Measurements from ENCODE around the gene GPR158. TPM values are rescaled to one million over a fixed set of nuclear protein-coding genes. Genes with fewer than 3 reads are reported as not detected.

GPR158 gene
- total RNA-seq, 1 experiment from 2014 or later, result 2.9 TPM

- ChIA-PET CTCF (no interaction called here), POLR2A (no interaction called here), RAD21 (ENCODE audit: low non-redundant PET in 1 of 2, low total read pairs in 2 of 2, uncharacterized antibody in 2 of 2, unreplicated experiment in 2 of 2) (no interaction called here)
- Histone ChIP-seq H3K4me1 (ENCODE audit: control insufficient read depth in 1 of 2, insufficient read depth in 2 of 2, low read length in 2 of 2) (no peaks in the 10 kb centered on the region), H3K27me3 (ENCODE audit: insufficient read depth, low read length) (no peaks in the 10 kb centered on the region), H3K36me3 (ENCODE audit: control insufficient read depth in 1 of 2, insufficient read depth in 2 of 2, low read length in 2 of 2) (no peaks in the 10 kb centered on the region), H4K20me1 (ENCODE audit: insufficient read depth) (no peaks in the 10 kb centered on the region), H2AFZ (ENCODE audit: low read depth, low read length, poor library complexity, severe bottlenecking) (no peak overlapping the region), H3K4me2 (ENCODE audit: low read length) (no peak overlapping the region), H3K4me3 (replicated peaks in 1 of 2; ENCODE audit: low read depth in 1 of 2, low read length in 2 of 2) (no peak overlapping the region), H3K27ac (ENCODE audit: low read depth, low read length) (no peak overlapping the region), H3K9ac (ENCODE audit: low read length) (no peak overlapping the region), H3K79me2 (ENCODE audit: insufficient read depth, low read length) (no peaks in the 10 kb centered on the region), H3K9me3 (ENCODE audit: control insufficient read depth in 1 of 2, insufficient read depth in 1 of 2, low read depth in 1 of 2, low read length in 2 of 2) (no peaks in the 10 kb centered on the region), H3K9me2 (ENCODE audit: insufficient read depth) (no peaks in the 10 kb centered on the region)
- no peak for ATAC-seq
- DNase-seq (ENCODE audit: low read depth, low spot score), result no peak
- no TSS peak for BruUV-seq (replicated peaks)
- intact Hi-C loops (cut with micrococcal nuclease), result no loop called here
- TF ChIP-seq ZNF274 (IDR thresholded peaks at IDR 0.05; ENCODE audit: low read depth, low read length), result no peak
- no peak for TF ChIP-seq ZBTB33 (IDR thresholded peaks at IDR 0.05; ENCODE audit: extremely low read depth, insufficient replicate concordance, low read length)
- no peak for TF ChIP-seq RAD21 (IDR thresholded peaks at IDR 0.05; ENCODE audit: low read depth)
- no peak for TF ChIP-seq ATF3 (IDR thresholded peaks at IDR 0.05)
- no peak for TF ChIP-seq ELF1 (IDR thresholded peaks at IDR 0.05; ENCODE audit: borderline replicate concordance, low read depth)
- no peak for TF ChIP-seq ZFX (IDR thresholded peaks at IDR 0.05)
- TF ChIP-seq EGR1 (IDR thresholded peaks at IDR 0.05; ENCODE audit: low read depth), result no peak
- TF ChIP-seq MAX (IDR thresholded peaks at IDR 0.05), result no peak
- TF ChIP-seq FOSL1 (IDR thresholded peaks at IDR 0.05; ENCODE audit: low read depth), result no peak
- no peak for TF ChIP-seq JUND (IDR thresholded peaks at IDR 0.05)
- no peak for TF ChIP-seq REST (IDR thresholded peaks at IDR 0.05; ENCODE audit: low read depth)
- no peak for TF ChIP-seq SRF (IDR thresholded peaks at IDR 0.05; ENCODE audit: low read depth)
Observed at GRCh38 chr10:25405871-25406270, 231.1 kb downstream of the GPR158 start.
